Measurements from ENCODE around the gene PLEKHG7.

GRCh38 chr12:92673756-92674155 lies 29.0 kb upstream of the PLEKHG7 start:
- TF ChIP-seq CTCF (conservative IDR thresholded peaks at IDR 0.05; ENCODE audit: low read depth in 2 of 2) = no peak
- no peak for TF ChIP-seq STAT1 (IDR thresholded peaks at IDR 0.05; ENCODE audit: unreplicated experiment)
- TF ChIP-seq EZH2 (IDR thresholded peaks at IDR 0.05; ENCODE audit: low read depth, unreplicated experiment) = no peak
- TF ChIP-seq ZNF331 (CRISPR knock-in tag; IDR thresholded peaks at IDR 0.05; ENCODE audit: low read depth) = no peak
- TF ChIP-seq REST (IDR thresholded peaks at IDR 0.05; ENCODE audit: unreplicated experiment) = no peak
- TF ChIP-seq CREB1 (CRISPR knock-in tag; IDR thresholded peaks at IDR 0.05; ENCODE audit: low read depth) = no peak
- no peak for TF ChIP-seq POLR2AphosphoS5 (IDR thresholded peaks at IDR 0.05; ENCODE audit: low read depth)
